NCI-H446 treated with DMSO at 0.1 percent for 48 hours (cell line): ENCODE data around the gene MAP3K15.
A peak's percentile ranks its signal among the peaks of the same experiment; 100 is the strongest.

Experiments used
- DNase-seq: peaks from one replicate; lab custom pipeline; 2025; lab: John Stamatoyannopoulos, UW

Gene MAP3K15, protein sequence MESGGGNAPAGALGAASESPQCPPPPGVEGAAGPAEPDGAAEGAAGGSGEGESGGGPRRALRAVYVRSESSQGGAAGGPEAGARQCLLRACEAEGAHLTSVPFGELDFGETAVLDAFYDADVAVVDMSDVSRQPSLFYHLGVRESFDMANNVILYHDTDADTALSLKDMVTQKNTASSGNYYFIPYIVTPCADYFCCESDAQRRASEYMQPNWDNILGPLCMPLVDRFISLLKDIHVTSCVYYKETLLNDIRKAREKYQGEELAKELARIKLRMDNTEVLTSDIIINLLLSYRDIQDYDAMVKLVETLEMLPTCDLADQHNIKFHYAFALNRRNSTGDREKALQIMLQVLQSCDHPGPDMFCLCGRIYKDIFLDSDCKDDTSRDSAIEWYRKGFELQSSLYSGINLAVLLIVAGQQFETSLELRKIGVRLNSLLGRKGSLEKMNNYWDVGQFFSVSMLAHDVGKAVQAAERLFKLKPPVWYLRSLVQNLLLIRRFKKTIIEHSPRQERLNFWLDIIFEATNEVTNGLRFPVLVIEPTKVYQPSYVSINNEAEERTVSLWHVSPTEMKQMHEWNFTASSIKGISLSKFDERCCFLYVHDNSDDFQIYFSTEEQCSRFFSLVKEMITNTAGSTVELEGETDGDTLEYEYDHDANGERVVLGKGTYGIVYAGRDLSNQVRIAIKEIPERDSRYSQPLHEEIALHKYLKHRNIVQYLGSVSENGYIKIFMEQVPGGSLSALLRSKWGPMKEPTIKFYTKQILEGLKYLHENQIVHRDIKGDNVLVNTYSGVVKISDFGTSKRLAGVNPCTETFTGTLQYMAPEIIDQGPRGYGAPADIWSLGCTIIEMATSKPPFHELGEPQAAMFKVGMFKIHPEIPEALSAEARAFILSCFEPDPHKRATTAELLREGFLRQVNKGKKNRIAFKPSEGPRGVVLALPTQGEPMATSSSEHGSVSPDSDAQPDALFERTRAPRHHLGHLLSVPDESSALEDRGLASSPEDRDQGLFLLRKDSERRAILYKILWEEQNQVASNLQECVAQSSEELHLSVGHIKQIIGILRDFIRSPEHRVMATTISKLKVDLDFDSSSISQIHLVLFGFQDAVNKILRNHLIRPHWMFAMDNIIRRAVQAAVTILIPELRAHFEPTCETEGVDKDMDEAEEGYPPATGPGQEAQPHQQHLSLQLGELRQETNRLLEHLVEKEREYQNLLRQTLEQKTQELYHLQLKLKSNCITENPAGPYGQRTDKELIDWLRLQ (N-terminal part only)

DNA sequence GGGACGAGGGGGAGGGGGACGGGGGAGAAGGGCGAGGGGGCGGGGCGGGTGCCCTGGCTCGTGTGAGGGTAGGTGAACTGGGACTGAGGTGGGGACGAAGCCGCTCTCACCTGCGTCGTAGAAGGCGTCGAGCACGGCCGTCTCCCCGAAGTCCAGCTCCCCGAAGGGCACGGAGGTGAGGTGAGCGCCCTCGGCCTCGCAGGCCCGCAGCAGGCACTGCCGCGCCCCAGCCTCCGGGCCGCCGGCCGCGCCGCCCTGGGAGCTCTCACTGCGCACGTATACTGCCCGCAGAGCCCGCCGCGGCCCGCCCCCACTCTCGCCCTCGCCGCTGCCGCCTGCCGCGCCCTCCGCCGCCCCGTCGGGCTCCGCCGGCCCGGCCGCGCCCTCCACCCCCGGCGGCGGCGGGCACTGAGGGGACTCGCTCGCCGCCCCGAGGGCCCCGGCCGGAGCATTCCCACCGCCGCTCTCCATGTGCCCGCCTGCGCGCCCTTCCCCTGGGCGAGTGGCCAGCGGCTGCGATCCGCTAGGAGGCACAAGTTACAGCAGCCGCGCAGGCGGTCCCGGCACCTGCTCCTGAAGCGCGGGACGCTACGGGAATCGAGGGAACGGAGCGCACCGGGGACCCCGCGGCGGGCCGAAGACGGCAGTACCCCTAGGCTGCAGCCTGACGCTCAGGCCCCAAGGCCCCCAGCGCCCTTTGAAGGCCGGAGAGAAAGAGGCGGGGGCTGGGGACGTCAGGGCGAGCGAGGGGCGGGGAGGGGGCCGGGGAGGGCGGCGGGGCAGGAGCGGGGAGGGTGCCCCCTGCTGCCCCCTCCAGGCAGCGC lies at the start of gene MAP3K15:
Gene MAP3K15, minus strand, starts transcription at position 718 of the 824 bp plus-strand sequence. Its CDS starts 247 bp downstream, at position 471.
- DNase-seq = peak; percentile 9

DNA sequence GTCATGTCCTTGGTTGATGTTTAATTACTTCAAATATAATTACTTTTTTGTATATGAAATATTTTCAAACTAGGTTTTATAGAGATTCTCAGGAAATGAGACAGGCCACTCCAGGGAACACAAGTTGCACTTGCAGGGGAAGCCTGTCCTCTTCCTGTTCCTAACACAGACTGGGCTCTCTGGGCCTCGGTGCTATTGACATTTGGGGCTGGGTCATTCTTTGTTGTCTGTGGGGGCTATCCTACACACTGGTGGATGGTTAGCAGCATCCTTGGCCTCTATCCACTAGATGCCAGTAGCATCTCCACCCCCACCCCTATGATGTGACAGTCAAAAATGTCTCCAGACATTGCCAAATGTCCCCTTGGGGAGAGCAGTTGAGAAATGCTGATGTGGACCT lies 49.3 kb upstream of the MAP3K15 start:
- DNase-seq = no peak

DNA sequence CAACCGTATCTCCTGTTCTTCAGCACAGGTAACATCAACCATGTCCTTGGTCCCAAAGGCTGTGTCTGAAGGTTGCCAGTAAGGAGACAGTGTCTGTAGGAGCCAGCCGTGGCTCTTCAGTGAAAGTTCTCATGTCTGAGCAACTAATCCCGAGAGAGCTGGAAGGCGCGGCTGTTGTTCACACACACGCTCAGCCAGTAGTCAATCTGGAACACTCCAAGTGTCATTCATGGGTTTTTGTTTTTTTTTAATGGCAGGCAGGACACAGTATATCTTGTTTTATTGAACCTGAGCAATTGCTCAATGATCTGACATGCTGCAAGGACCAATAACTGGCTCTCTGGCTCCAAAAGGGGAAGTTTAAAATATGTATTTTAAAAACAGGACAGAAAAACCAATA lies 48.4 kb upstream of the MAP3K15 start:
- DNase-seq = no peak

DNA sequence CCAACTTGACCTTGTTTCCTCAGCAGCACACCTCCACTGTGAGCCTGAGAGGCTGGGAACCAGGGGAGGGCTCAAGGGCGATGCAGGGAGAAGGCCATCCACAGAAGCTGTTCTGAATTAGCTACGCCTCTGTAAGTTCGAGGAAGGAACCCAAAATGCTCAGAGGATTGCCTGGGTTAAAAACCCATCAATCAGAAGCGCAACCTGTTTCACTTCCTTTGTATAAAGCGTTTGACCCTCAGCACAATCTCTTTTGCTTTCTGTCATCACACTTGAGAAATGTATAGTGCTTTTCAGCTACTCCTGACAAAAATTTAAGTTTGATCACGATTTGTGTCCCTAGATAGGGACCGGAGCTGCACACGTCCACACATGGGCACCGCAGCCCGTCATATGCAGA lies 48.0 kb upstream of the MAP3K15 start:
- no peak for DNase-seq

DNA sequence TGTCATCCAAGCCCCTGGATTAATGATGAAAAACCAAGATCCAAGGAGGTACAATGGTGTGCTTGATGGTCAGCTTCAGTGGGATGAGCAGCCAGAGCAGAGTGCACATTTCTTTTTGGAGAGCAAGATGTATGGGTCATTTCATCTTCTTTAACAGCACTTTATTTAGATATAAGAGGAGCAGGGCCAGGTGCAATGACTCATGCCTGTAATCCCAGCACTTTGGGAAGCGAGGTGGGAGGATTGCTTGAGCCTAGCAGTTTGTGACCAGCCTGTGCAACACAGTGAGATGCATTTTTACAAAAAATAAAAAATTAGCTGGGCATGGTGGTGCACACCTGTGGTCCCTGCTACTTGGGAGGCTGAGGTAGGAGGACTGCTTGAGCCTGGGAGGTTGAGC lies 45.3 kb upstream of the MAP3K15 start:
- no peak for DNase-seq

DNA sequence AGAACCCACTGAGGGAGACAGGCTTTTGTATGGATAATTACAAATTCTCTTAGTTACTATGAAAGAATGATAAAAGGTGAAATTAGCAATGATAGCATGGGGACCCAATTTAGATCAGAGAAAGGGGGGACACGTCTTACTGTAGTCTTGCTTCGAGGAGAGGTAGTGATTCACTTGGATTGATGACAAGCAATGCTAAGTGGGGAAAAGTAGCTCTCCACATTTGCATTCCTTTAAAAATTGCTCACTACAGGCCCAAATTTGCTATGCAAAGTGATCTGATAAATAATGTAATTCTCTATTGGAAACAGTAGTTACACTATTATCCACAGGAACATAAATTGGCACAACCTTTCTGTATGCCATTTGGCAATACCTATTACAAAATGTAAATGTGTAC lies 42.5 kb upstream of the MAP3K15 start:
- no peak for DNase-seq

DNA sequence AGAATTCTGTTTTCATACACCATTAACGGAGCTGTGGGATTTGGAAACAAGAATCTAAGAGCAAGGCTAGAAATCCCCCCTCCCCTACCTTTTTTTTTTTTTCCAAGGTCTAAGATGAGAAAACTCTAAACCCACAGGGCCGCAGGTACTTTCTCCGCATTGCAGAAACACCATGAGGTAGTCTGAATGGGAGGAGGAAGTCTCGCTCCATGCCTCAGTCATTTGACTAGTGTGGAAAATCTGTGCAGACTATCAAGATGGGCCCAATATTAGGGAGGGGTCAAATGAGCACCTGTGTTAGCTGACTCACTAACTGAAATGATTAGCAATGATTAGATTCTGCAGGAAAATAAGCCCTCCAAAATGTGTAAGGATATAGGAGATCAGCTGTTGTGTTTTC lies 40.9 kb upstream of the MAP3K15 start:
- no peak for DNase-seq

DNA sequence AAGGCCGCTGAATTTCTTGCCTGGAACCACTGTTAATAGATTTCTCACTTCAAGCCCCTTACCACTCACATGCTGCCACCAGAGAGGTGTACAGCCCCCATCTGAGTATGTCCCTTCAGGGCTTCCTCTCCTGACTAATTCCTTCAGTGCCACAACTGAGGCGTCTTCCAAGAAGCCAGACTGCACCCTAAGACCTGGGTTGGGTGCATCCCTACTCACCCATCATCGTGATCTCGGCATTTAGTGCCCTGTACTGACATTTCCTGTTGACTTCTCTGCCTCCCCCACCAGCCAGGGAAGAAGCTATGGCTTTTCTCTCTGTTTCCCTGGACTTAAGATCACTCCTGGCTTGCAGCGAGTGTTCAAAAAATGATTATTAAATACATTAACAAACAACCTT lies 40.4 kb upstream of the MAP3K15 start:
- DNase-seq = no peak

DNA sequence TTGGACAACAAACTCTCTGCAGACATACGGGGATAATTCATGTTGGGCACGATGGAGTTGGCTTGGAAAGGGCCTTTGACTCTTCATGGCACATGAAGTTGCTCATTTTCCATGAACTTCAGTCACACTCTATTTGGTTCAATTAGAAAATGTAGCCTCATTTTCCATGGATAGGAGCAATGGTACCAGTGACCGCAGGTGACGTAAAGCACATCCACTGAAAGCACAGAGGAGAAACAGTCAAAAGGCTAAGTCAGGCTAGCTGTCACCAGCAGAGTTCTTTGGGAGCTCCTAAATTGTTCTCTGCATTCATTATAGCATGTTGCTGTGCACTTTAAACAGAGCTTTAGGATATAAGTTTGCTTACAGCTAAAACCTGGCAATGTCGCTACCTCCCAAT lies 39.9 kb upstream of the MAP3K15 start:
- DNase-seq = no peak

DNA sequence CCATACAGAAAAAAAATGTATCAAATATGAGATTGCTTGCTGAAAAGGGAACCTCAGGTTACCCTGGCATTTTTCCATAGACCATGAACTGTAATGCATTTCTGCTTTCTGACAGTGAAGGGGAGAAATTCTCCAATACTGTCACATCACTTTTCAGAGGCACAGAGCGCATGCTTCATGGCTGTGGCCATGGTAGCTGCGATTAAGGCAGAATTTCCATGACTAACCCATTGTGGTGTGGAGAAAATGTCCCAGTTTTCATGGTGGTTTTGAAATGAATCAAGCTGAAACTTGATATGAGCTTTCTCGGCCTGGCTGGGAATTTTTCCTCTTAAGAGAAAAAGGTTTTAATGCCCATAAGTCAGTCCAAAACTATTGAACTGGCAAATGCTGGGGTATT lies 39.5 kb upstream of the MAP3K15 start:
- no peak for DNase-seq

DNA sequence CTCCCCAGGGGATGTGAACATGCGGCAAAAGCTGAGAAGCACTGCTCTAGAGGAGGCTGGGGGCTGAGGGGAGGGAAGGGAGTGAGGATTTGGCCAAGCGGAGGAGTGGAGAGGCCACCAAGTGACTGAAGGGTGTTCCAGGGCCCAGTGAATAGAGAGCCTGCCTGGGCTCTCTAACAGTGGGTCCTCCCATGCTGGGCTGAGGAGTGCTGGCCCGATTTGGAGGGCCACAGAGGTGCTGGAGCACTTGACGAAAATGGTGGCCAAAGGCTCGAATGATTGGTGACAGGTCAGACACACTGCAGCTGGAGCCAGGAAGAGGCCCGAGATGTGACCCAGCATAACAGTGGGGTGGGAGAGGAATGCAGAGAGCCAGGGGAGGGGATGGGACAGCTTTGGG lies 37.5 kb upstream of the MAP3K15 start:
- DNase-seq = no peak

DNA sequence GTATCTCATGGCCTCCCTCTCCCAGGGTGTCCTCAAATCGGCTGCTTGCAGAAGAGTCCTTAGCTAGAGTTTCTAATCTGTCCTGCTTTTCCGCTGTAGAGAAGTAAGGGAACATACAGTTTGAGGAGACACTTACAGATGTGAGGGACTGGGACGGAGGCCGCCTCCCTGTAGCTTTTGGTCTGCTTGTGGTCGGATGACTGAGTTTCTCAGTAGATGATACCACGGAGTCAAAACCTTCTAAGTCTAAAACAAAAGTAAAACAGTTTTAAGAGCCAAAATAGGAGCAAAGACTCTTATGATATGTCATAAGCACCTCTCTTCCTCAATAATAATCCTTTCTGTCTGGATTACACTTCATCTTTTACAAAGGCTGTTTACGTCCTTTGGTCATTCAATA lies 34.5 kb upstream of the MAP3K15 start:
- DNase-seq = no peak

DNA sequence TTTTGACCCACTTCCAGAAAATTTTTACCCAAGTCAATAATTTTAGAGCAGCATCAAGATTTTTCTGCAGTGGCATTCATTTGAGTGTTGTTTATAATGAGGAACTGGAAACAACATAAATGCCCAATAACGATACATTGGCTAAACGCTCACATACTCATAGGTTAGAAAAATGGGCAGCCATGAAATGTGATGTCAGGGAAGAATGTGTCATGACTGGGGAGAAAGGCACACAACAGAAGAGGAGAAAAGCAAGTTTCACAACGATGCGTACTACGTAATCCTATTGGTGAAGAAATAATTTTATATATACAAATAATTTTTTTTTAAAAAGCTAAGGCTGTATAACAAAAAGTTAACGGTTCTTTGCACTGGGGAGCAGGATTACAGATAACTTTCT lies 33.6 kb upstream of the MAP3K15 start:
- no peak for DNase-seq

DNA sequence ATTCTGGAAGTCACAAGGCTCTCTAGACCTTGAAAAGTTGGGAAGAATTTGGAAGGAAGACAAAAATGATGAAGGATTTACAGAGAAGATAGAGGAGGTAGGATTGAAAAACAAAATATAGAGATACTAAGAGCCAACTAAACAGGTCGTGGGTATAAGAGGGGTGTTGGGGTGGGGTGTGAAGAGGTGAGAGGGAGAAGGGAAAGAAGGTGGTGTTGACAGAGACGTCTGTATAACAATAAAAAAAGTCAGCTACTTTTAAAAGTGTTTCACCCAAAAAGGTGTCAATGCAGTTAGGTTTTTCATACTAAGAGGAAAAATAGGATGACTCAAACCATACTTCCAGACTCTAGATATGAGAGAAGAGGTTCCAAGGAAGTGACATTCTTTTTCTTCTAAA lies 33.0 kb upstream of the MAP3K15 start:
- DNase-seq = no peak

DNA sequence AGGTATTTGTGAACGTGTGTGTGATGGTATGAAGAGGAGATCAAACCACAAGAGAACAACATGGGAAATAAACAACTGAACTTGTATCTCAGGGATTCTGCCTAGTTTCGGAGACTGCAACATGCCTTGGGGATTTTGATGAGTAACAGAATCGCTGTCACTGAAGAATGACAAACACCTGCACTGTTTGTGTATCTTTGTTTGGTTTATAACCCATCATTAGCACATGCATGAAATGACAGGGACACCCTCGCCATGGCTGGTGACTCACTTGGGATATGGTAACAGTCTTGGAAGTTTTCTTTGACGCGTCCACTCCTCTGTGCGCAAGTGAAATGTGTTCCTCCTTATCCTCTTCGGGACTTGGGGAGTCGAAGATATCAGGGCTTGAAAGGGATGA lies 30.3 kb upstream of the MAP3K15 start:
- DNase-seq = no peak

DNA sequence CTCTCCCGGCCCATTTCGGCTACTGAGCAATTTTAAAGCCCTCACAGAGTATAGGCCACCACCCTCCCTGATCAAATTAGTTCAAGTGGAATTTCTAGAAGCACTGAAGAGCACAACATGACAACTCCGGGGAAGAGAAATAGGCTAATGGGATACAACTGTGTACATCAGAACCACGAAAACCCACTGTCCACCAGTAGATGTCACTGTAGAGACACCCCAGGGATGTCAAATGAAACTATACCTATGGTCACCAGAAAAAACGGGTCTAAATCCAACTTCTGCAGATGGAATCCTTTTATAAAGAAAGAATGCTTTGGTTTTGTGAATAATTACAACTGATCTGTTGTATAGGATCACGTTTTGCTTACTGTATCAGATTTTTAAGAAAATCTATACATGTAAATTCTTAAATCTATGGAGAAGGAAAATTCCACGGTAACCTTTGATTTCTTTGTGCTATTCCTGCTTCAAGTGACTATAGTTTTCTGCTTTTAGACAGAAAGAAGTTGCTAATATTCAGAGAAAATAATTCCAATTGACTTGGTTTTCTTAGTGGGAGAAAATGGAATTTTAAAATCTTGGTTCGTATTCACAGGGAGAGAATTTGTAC lies 29.5 kb upstream of the MAP3K15 start:
- peak; percentile 41 for DNase-seq

DNA sequence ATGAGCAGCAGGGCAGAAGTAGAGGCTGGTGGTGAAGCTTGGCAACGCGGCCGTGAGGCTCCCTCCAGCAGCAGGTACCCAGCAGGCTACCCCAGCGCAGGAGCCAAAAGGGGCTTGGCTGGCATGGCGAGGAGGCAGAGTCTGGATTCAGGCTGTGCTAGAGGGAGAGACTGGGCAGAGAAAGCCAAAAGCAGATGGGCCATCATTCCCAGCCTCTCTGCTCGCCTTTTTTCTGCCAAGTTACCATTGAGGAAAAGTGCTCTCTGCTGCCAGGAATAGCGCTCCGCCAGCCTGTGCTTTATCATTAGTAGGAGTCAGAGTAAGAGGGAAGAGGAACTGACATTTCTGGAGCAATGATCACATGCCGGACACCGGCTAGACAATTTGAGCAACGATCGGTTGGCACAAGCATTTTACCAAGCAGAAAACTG lies 28.7 kb upstream of the MAP3K15 start:
- DNase-seq = peak; percentile 93

DNA sequence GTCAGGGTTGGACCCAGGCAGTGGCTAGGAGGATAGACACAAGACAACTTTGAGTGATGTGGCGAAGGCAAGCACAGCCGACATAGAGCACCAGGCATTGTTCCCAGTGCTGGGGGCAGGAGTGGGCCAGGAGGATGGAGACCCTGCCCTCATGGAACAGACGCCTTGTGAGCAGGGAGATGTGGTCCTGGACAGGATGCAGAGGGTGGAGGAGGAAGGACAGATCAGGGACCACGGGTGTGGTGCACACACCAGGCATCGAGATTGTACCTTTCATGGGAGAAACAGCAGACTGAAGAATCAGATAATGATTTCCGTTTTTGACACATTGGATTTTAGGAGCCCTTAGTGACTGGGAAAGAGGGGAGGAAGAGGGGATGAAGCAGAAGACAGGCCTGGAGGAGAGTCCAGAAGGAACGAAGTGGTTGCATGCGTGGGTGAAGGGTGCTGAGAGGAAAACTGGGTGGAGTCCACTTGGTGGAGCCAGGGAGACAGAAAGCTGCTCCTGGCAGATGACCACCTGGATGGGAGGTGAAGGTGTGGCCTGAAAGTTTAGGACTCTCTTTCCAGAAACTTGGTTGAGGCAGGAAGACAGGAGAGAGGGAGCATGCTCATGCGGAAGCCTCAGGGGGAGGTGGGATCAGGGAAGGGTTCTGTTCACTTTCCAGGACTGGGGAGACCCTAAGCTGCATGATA lies 27.9 kb upstream of the MAP3K15 start:
- no peak for DNase-seq

DNA sequence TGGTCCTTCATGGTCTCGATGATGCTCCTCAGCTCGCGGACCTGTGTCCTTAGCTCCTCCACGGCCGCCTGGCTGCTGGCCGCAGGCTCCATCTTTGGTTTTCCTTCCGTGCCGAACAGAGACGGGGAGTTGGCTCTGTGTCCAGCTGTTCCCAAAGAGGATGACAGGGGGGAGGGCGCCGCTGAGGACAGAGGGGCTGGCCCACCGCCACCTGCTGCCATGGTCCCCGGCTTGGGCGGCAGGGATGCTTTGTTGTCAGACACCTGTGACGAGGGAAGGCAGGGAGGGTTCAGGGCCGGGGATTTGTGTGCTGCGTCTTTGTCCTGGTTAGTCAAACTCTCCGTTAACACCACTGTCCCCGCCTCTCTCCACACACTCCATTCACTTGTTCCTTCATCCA lies 26.6 kb upstream of the MAP3K15 start:
- no peak for DNase-seq

DNA sequence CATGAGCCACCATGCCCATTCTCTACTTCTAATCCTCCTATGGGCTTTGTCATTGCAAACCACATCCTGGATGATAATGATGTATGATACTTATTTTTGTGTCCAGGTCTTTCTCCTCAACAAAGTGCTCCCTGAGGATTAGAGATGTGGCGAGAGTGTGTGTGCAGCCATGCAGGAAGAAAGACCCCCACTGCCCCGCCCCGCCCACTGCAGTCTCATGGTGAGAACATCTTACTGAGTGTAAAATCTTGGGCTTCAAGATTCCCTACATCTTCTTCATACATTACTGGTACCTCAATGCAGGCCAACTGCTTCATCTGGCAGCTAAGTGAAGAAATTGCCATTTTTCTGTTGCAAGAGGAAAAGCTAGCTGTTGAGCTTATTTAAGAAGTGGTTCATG lies 25.9 kb upstream of the MAP3K15 start:
- DNase-seq = no peak
